AG04449 (cell line): ENCODE data around the gene RGS14.

Source experiments
- CTCF ChIA-PET: fragments of 350-600 bp; formaldehyde crosslinking; extraction: SDS; loops from one replicate; lab custom pipeline; 2021; ENCODE audit warnings: antibody characterized with exemption; lab: Yijun Ruan, JAX
- POLR2A ChIA-PET: fragments of 400-600, 350-600 bp; formaldehyde crosslinking; extraction: SDS; loops from one replicate; lab custom pipeline; 2020; ENCODE audit warnings: antibody characterized with exemption, inconsistent platforms; lab: Yijun Ruan, JAX
- DNase-seq: peaks from one replicate; pipeline ENCODE4 v3.0.0-alpha.2; 2010; ENCODE audit warnings: low read depth, low spot score
- H3K4me3 ChIP-seq: 2 replicates; pipeline ENCODE4 v1.5.1; 2011; ENCODE audit warnings: low read depth, mild to moderate bottlenecking, control low read depth, low read length
- TF ChIP-seq, protein P1 (sequence below): IDR thresholded peaks from one replicate; pipeline ENCODE4 v1.5.1; 2011; ENCODE audit warnings: mild to moderate bottlenecking, moderate library complexity, low read length, control low read depth, inconsistent platforms; ENCODE audit not compliant: insufficient read depth; ENCODE audit errors: missing control alignments

RGS14 gene

DNA sequence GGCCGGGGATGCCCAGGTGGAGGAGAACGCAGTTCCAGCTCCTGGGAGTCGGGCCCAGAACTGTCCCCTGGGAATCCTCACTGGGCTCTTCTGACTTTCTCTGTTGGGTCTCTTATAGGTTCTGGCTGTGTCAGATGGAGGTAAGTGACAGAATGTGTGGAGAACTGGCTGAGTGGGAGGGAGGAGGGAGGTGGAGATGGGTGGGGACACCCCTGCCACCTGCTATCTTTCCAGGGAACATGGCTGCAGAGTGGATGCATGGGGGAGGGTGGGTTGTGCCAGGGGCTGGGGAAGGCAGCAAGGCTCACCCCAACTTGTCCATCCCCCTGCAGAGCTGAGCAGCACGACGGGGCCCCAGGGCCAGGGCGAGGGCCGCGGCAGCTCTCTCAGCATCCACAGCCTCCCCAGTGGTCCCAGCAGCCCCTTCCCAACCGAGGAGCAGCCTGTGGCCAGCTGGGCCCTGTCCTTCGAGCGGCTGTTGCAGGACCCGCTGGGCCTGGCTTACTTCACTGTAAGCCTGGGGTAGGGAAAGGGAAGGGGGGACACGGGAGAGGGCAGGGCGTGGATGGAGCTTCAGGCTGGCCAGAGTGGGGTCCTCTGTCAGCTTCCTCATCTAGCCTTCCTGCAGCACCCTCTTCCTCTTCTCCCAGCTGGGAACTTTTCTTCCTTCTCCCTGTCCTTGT is 8.3 kb downstream of the RGS14 start:
- POLR2A ChIA-PET: interaction anchor here (0.6 to 1.3 kb wide), 3 partner anchors 89 to 132 kb away, joined by 3 to 5 read pairs (median 3); partner anchors contain the start of gene PDLIM7
- TF ChIP-seq, protein P1, sequence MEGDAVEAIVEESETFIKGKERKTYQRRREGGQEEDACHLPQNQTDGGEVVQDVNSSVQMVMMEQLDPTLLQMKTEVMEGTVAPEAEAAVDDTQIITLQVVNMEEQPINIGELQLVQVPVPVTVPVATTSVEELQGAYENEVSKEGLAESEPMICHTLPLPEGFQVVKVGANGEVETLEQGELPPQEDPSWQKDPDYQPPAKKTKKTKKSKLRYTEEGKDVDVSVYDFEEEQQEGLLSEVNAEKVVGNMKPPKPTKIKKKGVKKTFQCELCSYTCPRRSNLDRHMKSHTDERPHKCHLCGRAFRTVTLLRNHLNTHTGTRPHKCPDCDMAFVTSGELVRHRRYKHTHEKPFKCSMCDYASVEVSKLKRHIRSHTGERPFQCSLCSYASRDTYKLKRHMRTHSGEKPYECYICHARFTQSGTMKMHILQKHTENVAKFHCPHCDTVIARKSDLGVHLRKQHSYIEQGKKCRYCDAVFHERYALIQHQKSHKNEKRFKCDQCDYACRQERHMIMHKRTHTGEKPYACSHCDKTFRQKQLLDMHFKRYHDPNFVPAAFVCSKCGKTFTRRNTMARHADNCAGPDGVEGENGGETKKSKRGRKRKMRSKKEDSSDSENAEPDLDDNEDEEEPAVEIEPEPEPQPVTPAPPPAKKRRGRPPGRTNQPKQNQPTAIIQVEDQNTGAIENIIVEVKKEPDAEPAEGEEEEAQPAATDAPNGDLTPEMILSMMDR: no peak
- no peak for DNase-seq
- no peak overlapping the region for H3K4me3 ChIP-seq
- CTCF ChIA-PET: interaction anchor here (0.7 to 35.1 kb wide), 11 partner anchors 9 to 136 kb away, joined by 3 to 853 read pairs (median 4); partner anchors contain the start of genes F12, PFN3 and SLC34A1

DNA sequence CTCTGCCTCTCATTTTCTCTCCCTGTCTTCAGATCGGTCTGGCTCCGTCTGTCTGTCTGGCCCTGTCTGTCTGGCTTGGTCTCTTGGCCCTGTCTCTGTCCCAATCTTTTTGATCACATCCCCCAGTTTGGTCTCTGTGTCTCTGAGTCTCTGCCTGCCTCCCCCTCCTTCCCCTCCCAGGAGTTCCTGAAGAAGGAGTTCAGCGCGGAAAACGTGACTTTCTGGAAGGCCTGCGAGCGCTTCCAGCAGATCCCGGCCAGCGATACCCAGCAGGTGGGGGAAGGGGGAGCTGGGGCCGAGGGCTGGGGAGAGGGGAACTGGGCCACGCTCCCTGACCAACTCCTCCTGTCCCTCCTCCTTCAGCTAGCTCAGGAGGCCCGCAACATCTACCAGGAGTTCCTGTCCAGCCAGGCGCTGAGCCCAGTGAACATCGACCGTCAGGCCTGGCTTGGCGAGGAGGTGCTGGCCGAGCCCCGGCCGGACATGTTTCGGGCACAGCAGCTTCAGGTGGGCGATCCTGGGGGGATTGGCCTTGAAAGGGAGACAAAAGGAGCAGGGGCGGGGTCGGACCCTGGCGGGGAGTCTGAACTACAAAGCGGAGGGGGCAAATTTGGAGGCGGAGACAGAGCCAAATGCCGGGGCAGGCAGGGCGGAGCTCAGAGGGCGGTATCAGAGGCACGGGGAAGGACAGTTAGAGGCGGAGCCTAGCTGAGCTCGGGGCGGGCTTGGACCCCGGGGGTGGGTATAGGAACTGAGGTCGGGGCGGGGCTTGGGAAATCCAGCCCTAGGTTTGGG is 9.0 kb downstream of the RGS14 start:
- ChIA-PET POLR2A (interaction anchor here (0.9 to 1.3 kb wide), 3 partner anchors 15 to 131 kb away, joined by 3 to 5 read pairs (median 3); partner anchors contain the start of genes LMAN2 and PDLIM7), CTCF (interaction anchor here (0.7 to 35.1 kb wide), 13 partner anchors 8 to 254 kb away, joined by 3 to 853 read pairs (median 4); partner anchors contain the start of genes F12, PFN3 and SLC34A1)
- TF ChIP-seq, protein P1: no peak
- no peak for DNase-seq
- peak overlapping the region; percentile 57 for H3K4me3 ChIP-seq

DNA sequence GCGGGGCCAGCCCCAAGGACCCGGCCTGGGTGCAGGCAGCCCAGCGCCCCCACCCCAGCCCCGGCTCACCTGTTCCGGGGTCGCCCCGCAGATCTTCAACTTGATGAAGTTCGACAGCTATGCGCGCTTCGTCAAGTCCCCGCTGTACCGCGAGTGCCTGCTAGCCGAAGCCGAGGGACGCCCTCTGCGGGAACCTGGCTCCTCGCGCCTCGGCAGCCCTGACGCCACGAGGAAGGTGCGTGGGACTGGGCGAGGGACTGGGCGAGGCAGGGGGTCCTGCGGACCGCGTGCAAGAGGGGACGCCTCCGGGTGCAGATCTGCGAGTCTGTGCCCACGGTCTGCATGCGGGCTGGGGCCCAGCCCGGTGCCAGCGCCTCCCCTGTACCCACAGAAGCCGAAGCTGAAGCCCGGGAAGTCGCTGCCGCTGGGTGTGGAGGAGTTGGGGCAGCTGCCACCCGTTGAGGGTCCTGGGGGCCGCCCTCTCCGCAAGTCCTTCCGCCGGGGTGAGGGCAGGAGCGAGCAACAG is 9.7 kb downstream of the RGS14 start:
- no peak for DNase-seq
- POLR2A ChIA-PET: interaction anchor here (0.9 to 1.3 kb wide), 3 partner anchors 16 to 130 kb away, joined by 3 to 5 read pairs (median 3); partner anchors contain the start of genes LMAN2 and PDLIM7
- TF ChIP-seq, protein P1: no peak
- CTCF ChIA-PET: interaction anchor here (1.1 to 35.1 kb wide), 10 partner anchors 8 to 254 kb away, joined by 3 to 853 read pairs (median 8); partner anchors contain the start of genes F12, PFN3 and SLC34A1
- peak overlapping the region; percentile 57 for H3K4me3 ChIP-seq

DNA sequence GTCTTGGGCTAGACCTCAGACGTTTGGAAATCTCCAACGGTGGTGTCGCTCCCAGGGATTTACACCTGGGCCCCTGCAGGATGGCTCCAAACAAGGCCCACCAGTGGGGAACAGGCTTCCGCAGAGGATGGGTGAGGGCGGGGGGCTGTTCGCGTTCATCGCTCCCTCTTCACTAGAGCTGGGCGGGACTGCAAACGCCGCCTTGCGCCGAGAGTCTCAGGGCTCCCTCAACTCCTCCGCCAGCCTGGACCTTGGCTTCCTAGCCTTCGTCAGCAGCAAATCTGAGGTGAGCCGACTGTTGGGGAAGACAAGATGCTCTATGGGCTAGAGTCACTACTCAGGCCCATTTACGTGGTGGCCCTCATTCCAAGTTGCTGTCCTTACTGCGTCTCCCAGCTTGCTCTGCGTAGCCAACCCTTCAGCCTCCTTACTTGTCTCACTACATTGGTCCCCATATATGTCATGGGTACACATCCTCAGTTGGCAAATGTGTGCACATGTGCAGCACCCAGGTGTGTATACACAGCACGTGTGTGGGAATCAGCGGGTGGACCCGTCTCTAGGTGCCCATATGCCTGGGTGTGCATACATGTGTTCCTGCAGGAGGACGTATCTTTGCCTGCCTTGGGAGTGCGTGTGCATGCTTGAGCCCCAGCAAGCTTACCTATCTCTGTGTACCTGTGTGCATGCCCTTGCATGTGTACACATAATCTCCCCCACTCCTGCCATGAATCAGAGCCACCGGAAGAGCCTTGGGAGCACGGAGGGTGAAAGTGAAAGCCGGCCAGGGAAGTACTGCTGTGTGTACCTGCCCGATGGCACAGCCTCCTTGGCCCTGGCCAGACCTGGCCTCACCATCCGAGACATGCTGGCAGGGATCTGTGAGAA is 10.5 kb downstream of the RGS14 start:
- TF ChIP-seq, protein P1: no peak
- DNase-seq: no peak
- CTCF ChIA-PET: interaction anchor here (0.8 to 35.1 kb wide), 15 partner anchors 8 to 255 kb away, joined by 3 to 853 read pairs (median 8); partner anchors contain the start of genes F12, LMAN2, PFN3 and SLC34A1
- POLR2A ChIA-PET: interaction anchor here (0.8 kb wide), 1 partner anchor 11 kb away, joined by 3 read pairs; no protein-coding TSS in a partner anchor
- no peak overlapping the region for H3K4me3 ChIP-seq

DNA sequence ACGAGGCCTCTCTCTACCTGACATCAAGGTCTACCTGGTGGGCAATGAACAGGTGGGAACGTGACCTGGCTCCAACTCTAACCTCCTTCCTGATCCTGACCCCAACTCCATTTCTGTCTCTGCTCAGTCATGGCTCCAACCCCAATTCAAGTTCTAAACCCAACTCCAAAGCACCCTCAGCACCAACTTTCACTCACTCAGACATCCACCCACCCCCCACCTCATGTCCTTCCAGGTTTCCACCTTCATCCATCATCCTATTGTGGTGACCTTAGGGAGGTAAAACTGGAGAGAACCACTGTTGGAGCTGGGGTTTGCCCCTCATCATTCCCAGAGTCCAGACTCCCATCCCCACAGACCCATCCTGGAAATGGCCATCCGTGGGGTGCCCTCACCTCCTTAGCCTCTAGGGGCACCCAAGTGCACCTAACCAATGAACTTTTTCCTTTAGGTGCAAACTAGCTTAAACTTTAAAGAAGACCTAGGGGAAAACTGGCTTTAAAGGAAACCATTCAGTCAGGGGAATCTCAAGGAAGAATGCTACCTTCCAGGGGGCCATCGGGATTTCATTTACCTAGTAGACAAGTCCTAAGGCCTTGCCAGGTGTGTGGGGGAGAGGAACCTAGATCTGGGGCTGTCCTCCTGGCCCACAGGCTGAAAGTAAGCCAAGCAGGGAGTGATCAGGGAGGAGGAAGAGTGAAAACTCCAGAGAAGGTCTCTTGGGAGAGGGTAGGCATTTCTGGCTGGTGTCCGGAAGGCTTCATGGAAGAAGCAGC is 11.3 kb downstream of the RGS14 start:
- H3K4me3 ChIP-seq: no peak overlapping the region
- ChIA-PET POLR2A (interaction anchor here (0.8 kb wide), 1 partner anchor 10 kb away, joined by 3 read pairs; no protein-coding TSS in a partner anchor), CTCF (interaction anchor here (0.6 to 35.1 kb wide), 14 partner anchors 8 to 133 kb away, joined by 3 to 853 read pairs (median 8); partner anchors contain the start of genes F12, LMAN2, PFN3 and SLC34A1)
- DNase-seq: no peak
- TF ChIP-seq, protein P1: peak; percentile 71
